ENCODE results near the gene GADD45B. TPM values are rescaled to one million over a fixed set of nuclear protein-coding genes. Genes with fewer than 3 reads are reported as not detected.

The GADD45B gene, protein sequence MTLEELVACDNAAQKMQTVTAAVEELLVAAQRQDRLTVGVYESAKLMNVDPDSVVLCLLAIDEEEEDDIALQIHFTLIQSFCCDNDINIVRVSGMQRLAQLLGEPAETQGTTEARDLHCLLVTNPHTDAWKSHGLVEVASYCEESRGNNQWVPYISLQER
- total RNA-seq (2022; extraction: Qiagen RNA extraction; ENCODE audit: low read depth): 70.8 to 82.8 TPM (median 78.0 TPM) in 5 replicates

DNA sequence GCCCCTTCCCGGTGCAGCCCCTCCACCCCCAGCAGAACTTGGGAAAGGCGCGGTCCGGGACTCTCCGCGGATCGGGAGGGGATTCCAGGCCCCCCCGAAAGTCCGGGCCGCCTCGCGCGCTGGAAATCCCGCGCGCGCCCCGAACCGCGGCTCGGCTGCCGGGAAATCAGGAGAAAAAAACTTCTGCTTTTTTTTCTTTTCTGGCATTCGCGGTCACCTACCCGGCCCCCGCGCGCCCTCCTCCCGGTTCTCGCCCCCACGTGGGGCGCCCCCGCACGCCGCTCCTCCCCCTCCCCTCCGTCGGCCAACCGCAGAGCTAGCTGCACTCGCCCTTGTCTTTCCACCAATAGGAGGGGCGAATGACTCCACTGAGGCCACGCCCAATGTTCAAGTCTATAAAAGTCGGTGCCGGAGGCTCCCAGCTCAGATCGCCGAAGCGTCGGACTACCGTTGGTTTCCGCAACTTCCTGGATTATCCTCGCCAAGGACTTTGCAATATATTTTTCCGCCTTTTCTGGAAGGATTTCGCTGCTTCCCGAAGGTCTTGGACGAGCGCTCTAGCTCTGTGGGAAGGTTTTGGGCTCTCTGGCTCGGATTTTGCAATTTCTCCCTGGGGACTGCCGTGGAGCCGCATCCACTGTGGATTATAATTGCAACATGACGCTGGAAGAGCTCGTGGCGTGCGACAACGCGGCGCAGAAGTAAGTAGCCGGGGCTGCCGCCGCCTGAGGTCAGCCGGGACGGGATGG, at the start of gene GADD45B:
Gene GADD45B (plus strand): TSS at position 426 of the 749 bp plus-strand sequence. CDS start 232 bp downstream, at position 658.

GRCh38 chr19:2427429-2428320, 48.3 kb upstream of the GADD45B start, which contains the start of gene TIMM13:
TSS of gene TIMM13 (minus strand) at chr19:2427586. CDS start at chr19:2427533, 53 bp downstream.

Other genes with a start within 250 kb of the GADD45B start
- 30.0 to 62.7 TPM (median 56.1 TPM) in 5 replicates for gene PLEKHJ1, start 239.8 kb upstream of the GADD45B start, total RNA-seq (2022; extraction: Qiagen RNA extraction; ENCODE audit: low read depth)
- 55.3 to 77.1 TPM (median 72.5 TPM) in 5 replicates for gene SF3A2, start 239.3 kb upstream of the GADD45B start, total RNA-seq (2022; extraction: Qiagen RNA extraction; ENCODE audit: low read depth)
- gene AMH, start 226.8 kb upstream of the GADD45B start, total RNA-seq (2022; extraction: Qiagen RNA extraction; ENCODE audit: low read depth): 5.3 to 22.3 TPM (median 16.9 TPM) in 5 replicates
- 0.49 to 1.8 TPM (median 0.87 TPM) in 4 of 5 replicates, not detected in the other for gene JSRP1, start 219.7 kb upstream of the GADD45B start, total RNA-seq (2022; extraction: Qiagen RNA extraction; ENCODE audit: low read depth)
- 0.07 TPM in 1 of 5 replicates, not detected in the others for gene PEAK3, start 194.0 kb upstream of the GADD45B start, total RNA-seq (2022; extraction: Qiagen RNA extraction; ENCODE audit: low read depth)
- not detected in 5 replicates for gene LINGO3, start 168.0 kb upstream of the GADD45B start, total RNA-seq (2022; extraction: Qiagen RNA extraction; ENCODE audit: low read depth)
- gene LSM7, start 147.5 kb upstream of the GADD45B start, total RNA-seq (2022; extraction: Qiagen RNA extraction; ENCODE audit: low read depth): 135 to 172 TPM (median 154 TPM) in 5 replicates
- 8.3 to 27.9 TPM (median 21.2 TPM) in 5 replicates for gene SPPL2B, start 147.4 kb upstream of the GADD45B start, total RNA-seq (2022; extraction: Qiagen RNA extraction; ENCODE audit: low read depth)
- 0.04 TPM in 1 of 5 replicates, not detected in the others for gene TMPRSS9, start 115.9 kb upstream of the GADD45B start, total RNA-seq (2022; extraction: Qiagen RNA extraction; ENCODE audit: low read depth)
- 48.7 to 125 TPM (median 112 TPM) in 5 replicates for gene TIMM13, start 48.5 kb upstream of the GADD45B start, total RNA-seq (2022; extraction: Qiagen RNA extraction; ENCODE audit: low read depth)
- gene LMNB2, start 19.2 kb upstream of the GADD45B start, total RNA-seq (2022; extraction: Qiagen RNA extraction; ENCODE audit: low read depth): 51.1 to 89.2 TPM (median 88.5 TPM) in 5 replicates
- gene GNG7, start 226.6 kb downstream of the GADD45B start, total RNA-seq (2022; extraction: Qiagen RNA extraction; ENCODE audit: low read depth): 0.04 to 0.12 TPM (median 0.06 TPM) in 5 replicates
- 3.2 to 5.1 TPM (median 4.2 TPM) in 5 replicates for gene DIRAS1, start 245.2 kb downstream of the GADD45B start, total RNA-seq (2022; extraction: Qiagen RNA extraction; ENCODE audit: low read depth)